Stimulated activated CD8-positive, alpha-beta memory T cell treated with anti-CD3 and anti-CD28 coated beads, Interleukin-12 subunit alpha, Interleukin-12 subunit beta, amount 100 ng/mL, for 1 hour (primary cell): ENCODE data around the gene ZNFX1.
A peak's percentile ranks its signal among the peaks of the same experiment; 100 is the strongest.

ENCODE experiments used
- DNase-seq: peaks from one replicate; pipeline ENCODE4 v3.0.0-alpha.2; 2020; ENCODE audit warnings: low read depth

The ZNFX1 gene

DNA sequence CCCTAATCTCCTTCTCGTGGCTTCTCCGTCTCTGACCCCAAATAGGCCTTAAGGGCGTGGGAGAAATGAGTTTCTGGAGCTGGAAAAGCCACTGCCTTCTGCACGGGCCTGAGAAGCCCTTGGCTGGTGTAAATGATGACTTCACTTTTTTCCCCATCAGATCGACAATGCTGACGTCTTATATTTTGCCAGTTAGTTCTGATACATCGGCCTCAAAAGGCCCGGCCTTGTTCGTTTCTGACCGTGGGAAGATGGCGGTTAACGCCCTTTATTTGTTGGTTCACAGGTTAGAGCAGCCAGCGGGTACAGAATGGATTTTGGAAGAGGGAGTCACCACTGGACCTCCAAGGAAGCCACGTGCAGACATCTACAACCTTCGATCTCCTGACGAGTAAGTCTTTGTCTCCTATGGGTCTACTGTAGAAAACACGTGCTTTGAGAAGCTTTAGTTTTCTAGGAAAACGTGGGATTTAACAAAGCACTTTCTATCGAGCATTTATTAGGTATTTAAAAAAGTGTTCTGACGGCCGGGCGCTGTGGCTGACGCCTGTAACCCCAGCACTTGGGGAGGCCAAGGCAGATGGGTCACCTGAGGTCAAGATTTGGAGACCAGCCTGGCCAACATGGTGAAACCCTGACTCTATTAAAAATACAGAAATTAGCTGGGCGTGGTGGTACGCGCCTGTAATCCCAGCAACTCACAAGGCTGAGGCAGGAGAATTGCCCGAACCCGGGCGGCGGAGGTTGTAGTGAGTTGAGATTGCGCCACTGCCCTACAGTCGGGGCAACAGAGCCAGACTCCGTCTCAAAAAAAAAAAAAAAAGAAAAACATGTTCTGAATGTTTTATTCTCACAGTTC, 1.2 kb upstream of the ZNFX1 start:
- DNase-seq: peak; percentile 18

- DNase-seq: no peak
These were observed 146 bp downstream of the ZNFX1 start for GRCh38 chr20:49277786-49278035.

DNA sequence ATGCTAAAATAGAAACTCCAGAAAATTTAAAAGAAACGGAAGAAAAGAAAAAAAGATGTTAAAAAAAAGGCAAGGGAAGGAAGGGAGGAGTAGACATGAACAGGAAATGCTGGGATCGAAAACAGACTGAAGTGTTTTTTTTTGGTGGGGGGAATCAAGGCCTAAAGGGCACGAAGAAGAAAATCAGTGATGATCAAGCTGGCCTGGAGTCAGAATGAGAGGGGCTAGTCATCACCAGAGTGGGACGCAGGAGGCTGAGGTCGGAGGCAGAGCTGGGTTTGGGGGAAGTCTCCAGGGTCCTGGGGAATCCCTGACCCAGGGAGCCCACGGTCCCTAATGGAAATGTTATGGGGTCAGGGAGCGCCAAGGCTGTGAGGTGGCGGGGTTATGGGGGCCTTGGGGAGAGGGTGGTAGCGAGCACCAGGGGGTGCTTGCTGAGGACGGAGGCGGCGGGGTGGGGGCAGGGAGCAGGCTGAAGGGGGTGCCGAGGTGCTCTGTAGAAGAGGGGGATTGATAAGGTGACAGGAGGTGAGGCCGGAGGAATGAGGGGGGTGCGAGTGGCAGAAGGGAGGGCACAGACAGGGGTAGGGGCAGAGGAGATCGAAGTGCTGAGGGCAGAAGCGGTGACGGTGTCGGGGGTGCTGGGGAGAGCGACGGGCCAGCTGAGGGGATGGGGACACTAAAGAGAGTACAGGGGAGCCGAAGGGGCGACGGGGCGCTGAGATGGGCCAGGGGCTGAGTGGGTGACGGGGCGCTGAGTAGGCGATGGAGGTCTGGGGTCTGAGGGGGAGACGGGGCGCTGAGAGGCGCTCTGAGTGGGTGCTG, 684 bp downstream of the ZNFX1 start:
- peak; percentile 15 for DNase-seq

DNA sequence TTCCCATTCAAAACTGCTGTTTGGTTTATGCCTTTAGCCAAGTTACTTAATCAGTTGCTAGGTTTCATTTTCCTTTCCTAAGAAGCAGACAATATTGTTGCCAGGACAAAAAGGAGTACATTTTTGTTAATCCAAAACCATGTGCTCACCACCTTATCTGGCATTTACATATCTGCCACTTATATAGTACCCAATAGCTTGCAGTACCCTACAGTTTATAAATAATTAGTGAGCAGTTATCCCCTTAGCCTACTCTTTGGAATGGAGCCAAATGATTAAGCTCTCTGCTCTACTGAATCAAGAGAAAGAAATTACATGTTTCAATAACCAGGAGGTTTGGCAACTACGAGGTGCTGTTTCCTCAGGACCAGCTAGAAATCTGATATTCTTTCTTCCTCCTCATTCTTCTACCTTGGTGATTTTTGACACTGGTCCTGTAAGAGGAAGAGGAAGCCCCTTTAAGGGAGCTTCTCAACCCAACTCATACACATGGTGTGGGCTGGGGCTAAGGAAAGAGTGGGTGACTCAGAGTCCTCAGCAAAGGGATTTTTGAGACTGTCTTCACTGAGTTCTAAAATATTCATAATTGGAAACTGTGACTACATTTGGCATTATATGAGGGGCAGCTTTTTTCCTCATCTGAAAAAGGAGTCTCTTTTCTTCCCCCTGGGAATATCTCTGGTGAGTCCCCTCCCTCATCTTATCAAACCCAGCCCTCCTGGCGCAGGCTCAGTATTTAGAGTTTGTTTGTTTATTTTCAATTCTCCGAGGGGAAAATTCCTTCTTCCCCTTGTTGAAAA, 1.5 kb downstream of the ZNFX1 start:
- peak; percentile 40 for DNase-seq

DNA sequence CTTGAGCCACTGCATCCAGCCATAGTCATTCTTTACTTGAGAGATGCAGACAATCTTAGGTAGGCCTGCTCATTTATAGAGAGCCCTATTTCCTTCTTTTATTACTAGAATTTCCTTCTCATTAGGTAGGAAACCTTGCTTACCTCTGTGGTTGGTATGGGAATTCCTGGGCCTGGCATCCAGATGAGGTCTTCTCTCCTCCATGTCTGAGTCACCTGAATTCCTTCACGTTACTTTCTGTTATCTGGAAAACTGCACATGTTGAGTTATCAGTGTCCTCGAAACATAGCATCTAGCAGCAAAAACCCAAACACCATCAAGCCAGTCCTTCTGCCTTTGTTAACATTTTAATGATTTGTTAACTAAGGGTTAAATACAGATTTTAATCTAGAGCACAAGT, 2.2 kb downstream of the ZNFX1 start:
- no peak for DNase-seq

DNA sequence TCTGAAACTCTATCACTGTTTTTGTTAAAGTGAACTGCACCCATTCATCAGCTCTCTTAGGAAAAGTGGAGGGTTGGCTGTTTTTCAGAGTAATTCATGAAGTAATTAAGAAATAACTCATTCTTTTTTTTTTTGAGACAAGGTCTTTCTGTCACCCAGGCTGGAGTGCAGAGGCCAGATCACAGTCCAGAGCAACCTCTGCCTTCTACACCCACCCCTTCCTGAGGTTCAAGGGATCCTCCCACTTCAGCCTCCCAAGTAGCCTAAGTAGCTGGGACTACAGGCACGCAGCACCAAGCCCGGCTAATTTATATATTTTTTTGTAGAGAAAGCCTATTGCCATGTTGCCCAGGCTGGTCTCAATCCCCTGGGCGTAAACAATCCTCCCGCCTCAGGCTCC, 2.6 kb downstream of the ZNFX1 start:
- no peak for DNase-seq

- no peak for DNase-seq
These were observed 4.1 kb downstream of the ZNFX1 start for GRCh38 chr20:49273696-49274277.

GRCh38 chr20:49272654-49273053, 5.2 kb downstream of the ZNFX1 start:
- DNase-seq: no peak

DNA sequence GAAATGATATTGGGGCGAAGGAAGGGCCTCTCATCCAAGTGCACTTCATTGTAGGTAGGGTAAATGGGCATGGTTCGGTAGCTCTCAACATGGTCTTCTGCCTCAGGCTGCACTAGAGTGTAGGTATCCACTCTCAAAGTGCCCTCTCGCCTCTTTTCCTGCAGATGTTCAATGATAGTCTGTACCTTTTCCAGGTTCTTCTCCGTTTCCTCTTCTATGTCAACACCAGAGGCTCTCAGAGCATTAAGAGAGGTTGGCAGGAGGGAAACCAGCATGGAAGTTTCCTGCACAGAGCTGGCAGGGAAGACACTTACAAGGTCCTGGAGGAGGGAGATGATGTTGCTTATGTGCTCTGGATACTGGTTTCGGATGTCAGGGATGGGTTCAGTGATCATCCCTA, 7.1 kb downstream of the ZNFX1 start:
- DNase-seq: no peak

DNA sequence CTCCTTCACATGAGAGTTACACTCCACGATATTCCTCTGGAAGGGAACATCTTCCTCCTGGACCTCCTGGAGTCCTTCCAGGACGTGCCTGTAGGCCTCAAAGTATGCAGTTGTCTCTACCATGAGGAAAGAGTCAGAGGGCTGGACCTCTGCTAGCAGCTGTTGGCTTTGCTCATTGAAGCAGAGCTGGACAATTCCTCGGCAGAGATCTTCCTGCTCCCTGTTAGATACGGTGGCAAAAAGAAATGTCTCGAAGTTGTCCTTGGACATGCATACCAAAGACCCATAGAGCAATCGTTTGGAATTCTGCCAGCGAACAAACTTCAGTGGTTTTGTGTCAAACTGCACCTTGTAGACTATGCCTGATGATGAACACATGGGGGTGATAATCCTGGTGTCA, 7.7 kb downstream of the ZNFX1 start:
- no peak for DNase-seq

DNA sequence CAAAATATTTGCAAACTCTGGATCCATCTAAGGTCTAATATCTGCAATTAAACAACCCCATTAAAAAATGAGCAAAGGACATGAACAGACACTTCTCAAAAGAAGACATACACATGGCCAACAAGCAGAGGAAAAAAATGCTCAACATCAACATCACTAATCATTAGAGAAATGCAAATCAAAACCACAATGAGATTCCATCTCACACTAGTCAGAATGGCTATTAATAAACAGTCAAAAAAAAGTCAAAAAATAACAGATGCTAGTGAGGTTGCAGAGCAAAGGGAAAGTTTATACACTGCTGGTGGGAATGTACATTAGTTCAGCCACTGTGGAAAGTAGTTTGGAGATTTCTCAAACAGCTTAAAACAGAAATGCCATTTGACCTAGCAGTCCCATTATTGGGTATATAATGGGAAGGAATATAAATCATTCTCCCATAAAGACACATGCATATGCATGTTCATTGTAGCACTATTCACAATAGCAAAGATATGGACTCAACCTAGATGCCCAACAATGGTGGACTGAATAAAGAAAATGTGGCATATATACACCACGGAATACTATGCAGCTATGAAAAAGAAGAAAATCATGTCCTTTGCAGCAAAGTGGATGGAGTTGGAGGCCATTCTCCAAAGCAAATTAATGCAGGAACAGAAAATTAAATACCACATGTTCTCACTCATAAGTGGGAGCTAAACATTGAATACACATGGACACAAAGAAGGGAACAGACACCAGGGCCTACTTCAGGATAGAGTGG, 9.1 kb downstream of the ZNFX1 start:
- DNase-seq: no peak

- no peak for DNase-seq
These were observed 10.5 kb downstream of the ZNFX1 start for GRCh38 chr20:49267327-49267726.

DNA sequence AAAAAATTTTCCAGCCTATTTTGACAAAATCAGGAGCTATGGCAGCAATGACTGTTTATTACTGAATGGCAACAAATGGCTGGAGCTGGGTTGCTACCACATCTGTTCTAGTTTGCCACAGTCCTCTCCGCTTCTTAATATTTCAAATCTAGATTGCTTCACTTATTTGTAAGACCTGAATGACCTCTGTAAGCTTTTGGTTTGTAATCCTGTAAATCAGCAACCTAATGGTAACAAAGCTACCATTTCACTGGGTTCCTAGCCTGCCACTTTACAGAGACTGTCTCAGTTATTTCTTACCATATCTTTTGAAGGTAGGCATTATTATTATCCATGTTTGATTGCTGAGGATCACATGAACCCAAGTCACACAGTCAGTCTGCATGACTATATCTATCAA, 15.4 kb downstream of the ZNFX1 start:
- no peak for DNase-seq

DNA sequence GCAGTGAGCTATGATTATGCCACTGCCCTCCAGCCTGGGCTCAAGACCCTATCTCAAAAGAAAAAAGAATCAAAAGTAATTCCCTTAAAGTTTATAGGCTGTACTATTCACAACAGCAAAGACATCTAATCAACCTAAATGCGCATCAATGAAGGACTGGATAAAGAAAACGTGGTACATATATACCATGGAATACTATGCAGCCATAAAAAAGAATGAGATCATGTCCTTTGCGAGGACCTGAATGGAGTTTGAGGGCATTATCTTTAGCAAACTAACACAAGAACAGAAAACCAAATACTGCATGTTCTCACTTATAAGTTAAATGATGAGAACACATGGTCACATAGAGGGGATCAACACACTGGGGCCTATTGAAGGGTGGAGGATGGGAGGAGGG, 16.7 kb downstream of the ZNFX1 start:
- no peak for DNase-seq

DNA sequence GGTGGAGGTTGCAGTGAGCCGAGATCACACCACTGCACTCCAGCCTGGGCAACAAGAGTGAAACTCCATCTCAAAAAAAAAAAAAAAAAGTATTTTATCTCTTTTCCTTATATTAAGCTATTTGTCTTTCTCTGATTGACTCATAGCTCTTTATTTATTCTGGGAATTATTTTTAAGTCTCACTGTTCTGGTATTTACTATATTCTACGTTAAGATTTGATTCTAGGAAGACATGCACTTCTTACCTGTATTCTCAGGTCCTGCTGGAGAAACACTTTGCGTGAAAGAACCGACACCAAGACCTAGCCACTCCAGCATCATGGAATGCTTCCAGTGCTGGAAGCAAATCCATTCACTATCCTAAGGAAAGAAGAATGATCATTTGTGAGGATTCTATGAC, 17.6 kb downstream of the ZNFX1 start:
- no peak for DNase-seq

- DNase-seq: no peak
These were observed 18.1 kb downstream of the ZNFX1 start for GRCh38 chr20:49259799-49260198.

- DNase-seq: no peak
These were observed 18.6 kb downstream of the ZNFX1 start for GRCh38 chr20:49259284-49259683.

DNA sequence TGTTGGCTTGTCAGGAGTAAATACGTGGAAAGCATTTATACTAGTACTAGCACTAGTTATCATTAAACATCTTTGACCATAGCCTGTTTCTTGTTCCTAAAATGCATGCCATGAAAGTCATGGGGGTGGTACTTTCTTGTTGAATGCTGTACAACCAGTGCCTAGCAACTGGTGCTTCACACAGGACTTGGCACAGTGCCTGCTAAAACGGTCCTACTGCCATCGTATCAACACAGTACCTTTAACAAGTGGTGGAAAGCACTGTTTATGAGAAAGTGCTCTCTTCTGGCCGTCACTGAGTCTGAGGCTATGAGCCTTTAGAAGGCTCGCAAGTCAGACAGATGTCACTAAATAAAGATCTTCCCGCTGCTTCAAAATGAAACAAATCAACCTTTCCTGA, 21.6 kb downstream of the ZNFX1 start:
- no peak for DNase-seq

GRCh38 chr20:49252556-49253350, 25.1 kb downstream of the ZNFX1 start:
- no peak for DNase-seq

- DNase-seq: no peak
These were observed 28.8 kb downstream of the ZNFX1 start for GRCh38 chr20:49248879-49249665.
